Cardiac muscle cell (in vitro differentiated cells and primary cell): Measurements from ENCODE around the gene EYA3. TPM values are rescaled to one million over a fixed set of nuclear protein-coding genes. Genes with fewer than 3 reads are reported as not detected.

Experiments used
- DNase-seq, 2 donors: peaks; one replicate each; pipeline versions ENCODE4 v3.0.0 to v3.0.0-alpha.2; 2010 to 2017; ENCODE audit warnings: low read depth in 1 of 2, low spot score in 1 of 2
- H3K27ac ChIP-seq: fragments of 200-600 bp; sonication (generic); 2 replicates; pipeline ENCODE4 v1.5.1; 2016
- H3K27me3 ChIP-seq: fragments of 200-600 bp; sonication (generic); 2 replicates; pipeline ENCODE4 v1.6.0; 2016; ENCODE audit warnings: control low read depth
- H3K36me3 ChIP-seq: fragments of 200-600 bp; sonication (generic); 2 replicates; pipeline ENCODE4 v1.5.1; 2016; ENCODE audit warnings: control low read depth
- H3K4me1 ChIP-seq: fragments of 200-600 bp; sonication (generic); 2 replicates; pipeline ENCODE4 v1.8.1; 2017; ENCODE audit warnings: low read depth, mild to moderate bottlenecking, mixed run types
- H3K4me3 ChIP-seq: fragments of 200-600 bp; sonication (generic); 2 replicates; pipeline ENCODE4 v1.5.1; 2016; ENCODE audit warnings: mild to moderate bottlenecking
- H3K9me3 ChIP-seq: fragments of 200-600 bp; sonication (generic); 2 replicates; pipeline ENCODE4 v1.5.1; 2017; ENCODE audit warnings: low read depth, mild to moderate bottlenecking, control low read depth
- CTCF ChIP-seq: IDR thresholded peaks from 2 replicates; pipeline ENCODE4 v1.5.1; 2012; ENCODE audit warnings: low read depth, mild to moderate bottlenecking, low read length
- polyA plus RNA-seq: library from polyadenylated mRNA; unstranded; fragments of >200 nt; fragmentation: Nextera tagmentation; extraction: Ambion mirVana; gene quantifications from 2 replicates; pipeline ENCODE4 v1.2.1, GENCODE V29; 2016
- total RNA-seq: library from RNA; depleted of rRNA; stranded (reverse); fragments of >200 nt; gene quantifications from 2 replicates; pipeline ENCODE4 v1.2.3, GENCODE V29; 2016

Gene EYA3
- total and polyA plus RNA-seq, 2 experiments from 2014 or later: 15.6 to 21.7 TPM

DNA sequence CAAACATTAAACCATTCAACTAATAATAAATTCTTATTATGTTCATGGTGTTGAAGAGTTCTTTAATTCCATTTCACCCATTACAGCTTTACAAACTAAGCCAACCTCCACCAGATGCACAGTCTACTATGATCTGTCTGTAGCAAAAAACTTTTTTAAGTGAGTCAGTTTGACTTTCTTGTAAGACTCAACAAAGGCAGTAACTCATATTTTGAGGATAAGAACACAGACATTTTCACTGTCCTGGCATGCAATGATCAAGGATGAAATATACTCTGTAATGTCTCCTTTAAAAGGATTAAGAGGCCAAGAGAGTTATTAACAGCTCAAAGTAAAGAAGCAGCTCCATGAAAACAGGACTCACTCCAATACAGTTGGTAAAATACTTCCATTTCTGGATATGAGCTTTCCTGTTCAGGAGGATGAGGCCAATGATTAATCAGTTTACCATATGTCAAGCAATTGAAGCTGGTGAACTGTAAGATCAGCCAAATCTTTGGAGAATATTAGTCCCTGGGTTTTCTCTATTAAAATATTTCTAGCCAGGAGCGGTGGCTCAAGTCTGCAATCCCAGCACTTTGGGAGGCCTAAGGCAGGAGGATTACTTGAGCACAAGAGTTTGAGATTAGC is 108.1 kb downstream of the EYA3 start:
- DNase-seq: no peak
- no peak overlapping the region for H3K4me3 ChIP-seq
- H3K36me3 ChIP-seq: peaks cover 11% of the 10 kb centered on the region
- H3K27ac ChIP-seq: no peak overlapping the region
- H3K27me3 ChIP-seq: no peaks in the 10 kb centered on the region
- H3K4me1 ChIP-seq: no peaks in the 10 kb centered on the region
- no peaks in the 10 kb centered on the region for H3K9me3 ChIP-seq
- no peak for TF ChIP-seq CTCF

GRCh38 chr1:27979859-27980201 is 108.6 kb downstream of the EYA3 start:
- Histone ChIP-seq H3K27ac (no peak overlapping the region), H3K9me3 (no peaks in the 10 kb centered on the region), H3K27me3 (no peaks in the 10 kb centered on the region), H3K36me3 (peaks cover 10% of the 10 kb centered on the region), H3K4me3 (no peak overlapping the region), H3K4me1 (no peaks in the 10 kb centered on the region)
- DNase-seq: no peak
- no peak for TF ChIP-seq CTCF

DNA sequence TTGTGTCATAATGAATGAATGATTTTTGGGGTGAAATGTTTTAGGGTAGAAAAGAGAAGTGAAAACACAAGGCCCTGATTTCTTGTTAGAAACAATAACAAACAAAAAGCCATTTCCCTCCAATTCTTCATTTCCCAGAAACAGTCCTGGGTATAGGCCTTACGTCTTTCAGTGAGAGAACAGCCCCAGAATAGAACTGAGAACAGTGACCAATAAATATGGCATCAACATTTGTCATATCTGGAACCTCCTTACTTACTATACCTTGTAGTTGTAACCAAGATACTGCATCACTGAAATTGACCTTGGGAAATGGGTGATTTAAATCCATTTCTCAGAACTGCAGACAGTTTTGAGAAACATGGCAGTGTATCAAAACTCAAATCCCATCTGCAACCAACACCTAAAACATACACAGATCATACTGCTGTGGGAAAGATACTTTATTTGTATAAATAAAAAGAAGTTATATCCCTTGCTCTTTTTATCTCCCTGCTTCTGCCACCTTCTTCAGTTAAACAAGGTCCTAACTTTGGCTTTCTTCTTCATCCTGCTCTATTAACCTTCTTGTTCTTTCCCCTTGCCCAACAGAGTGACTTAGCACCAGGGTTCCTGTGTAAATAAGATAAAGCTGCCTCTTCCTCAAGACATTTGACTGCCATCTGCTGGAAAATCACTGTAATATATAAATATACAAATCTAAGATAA is 109.1 kb downstream of the EYA3 start:
- Histone ChIP-seq H3K4me1 (no peaks in the 10 kb centered on the region), H3K27me3 (no peaks in the 10 kb centered on the region), H3K9me3 (no peaks in the 10 kb centered on the region), H3K4me3 (no peak overlapping the region), H3K27ac (no peak overlapping the region), H3K36me3 (peaks cover 15% of the 10 kb centered on the region)
- TF ChIP-seq CTCF: peak; percentile 45
- peak; percentile 35 to 86 for DNase-seq

DNA sequence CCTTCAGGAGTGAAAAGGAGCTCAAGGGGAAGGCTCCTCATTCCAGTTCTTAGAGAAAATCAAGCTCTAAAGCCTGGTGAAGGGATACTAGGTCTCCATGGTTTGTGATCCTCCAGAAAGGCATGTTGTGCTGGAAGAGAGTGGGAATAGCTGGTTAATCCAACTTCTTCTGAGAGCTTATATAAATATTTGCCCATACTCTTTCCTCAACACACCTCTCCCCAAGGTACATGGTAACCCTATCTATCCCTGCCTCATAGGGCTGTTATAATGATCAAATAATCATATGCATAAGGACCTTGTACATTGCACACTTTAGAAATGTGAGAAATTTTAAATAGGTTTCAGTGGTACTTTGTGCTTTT is 114.0 kb downstream of the EYA3 start:
- no peaks in the 10 kb centered on the region for H3K9me3 ChIP-seq
- no peak overlapping the region for H3K27ac ChIP-seq
- H3K4me1 ChIP-seq: no peaks in the 10 kb centered on the region
- no peaks in the 10 kb centered on the region for H3K27me3 ChIP-seq
- peaks cover 15% of the 10 kb centered on the region for H3K36me3 ChIP-seq
- DNase-seq: no peak
- H3K4me3 ChIP-seq: no peak overlapping the region
- TF ChIP-seq CTCF: no peak

- Histone ChIP-seq H3K9me3 (no peaks in the 10 kb centered on the region), H3K27ac (no peak overlapping the region), H3K27me3 (no peaks in the 10 kb centered on the region), H3K36me3 (peaks cover 15% of the 10 kb centered on the region), H3K4me3 (no peak overlapping the region), H3K4me1 (no peaks in the 10 kb centered on the region)
- no peak for TF ChIP-seq CTCF
- no peak for DNase-seq
These were observed 114.5 kb downstream of the EYA3 start for GRCh38 chr1:27973771-27974416.
